WTC11 (cell line): ENCODE measurements around the gene ZEB2. TPM values are rescaled to one million over a fixed set of nuclear protein-coding genes. Genes with fewer than 3 reads are reported as not detected.

Experiments
- ATAC-seq: fragments of 200-7000 bp; cut with Tn5 transposase; 2 replicates; pipeline ENCODE4 v1.10.0; 2021; ENCODE audit warnings: mild to moderate bottlenecking, moderate library complexity
- CTCF ChIA-PET: fragments of 300-600 bp; sonication (Branson Sonifier 250); formaldehyde crosslinking; loops from one replicate; lab custom pipeline; 2021; ENCODE audit warnings: antibody characterized with exemption; lab: Charles Lee
- POLR2A ChIA-PET: fragments of 350-600 bp; sonication (Branson Sonifier 250); formaldehyde crosslinking; loops from one replicate; lab custom pipeline; 2021; ENCODE audit warnings: antibody characterized with exemption; lab: Charles Lee
- DNase-seq: peaks from one replicate; pipeline ENCODE4 v3.0.0; 2021; ENCODE audit warnings: low spot score
- H3K27ac Mint-ChIP-seq: 2 replicates; pipeline ENCODE4 v1.8.0; 2021; ENCODE audit warnings: mixed read lengths
- H3K27me3 Mint-ChIP-seq: 2 replicates; pipeline ENCODE4 v1.8.0; 2021; ENCODE audit warnings: low read depth, mild to moderate bottlenecking, moderate library complexity, mixed read lengths
- H3K36me3 Mint-ChIP-seq: 2 replicates; pipeline ENCODE4 v1.8.0; 2021; ENCODE audit warnings: mixed read lengths
- H3K4me1 Mint-ChIP-seq: 2 replicates; pipeline ENCODE4 v1.8.0; 2022; ENCODE audit warnings: mixed read lengths
- H3K4me3 Mint-ChIP-seq: 2 replicates; pipeline ENCODE4 v1.8.0; 2021; ENCODE audit warnings: mild to moderate bottlenecking, moderate library complexity, mixed read lengths
- H3K9me3 Mint-ChIP-seq: 2 replicates; pipeline ENCODE4 v1.8.0; 2021; ENCODE audit warnings: mixed read lengths
- CREM ChIP-seq: sonication (generic); formaldehyde crosslinking; IDR thresholded peaks from 2 replicates; pipeline ENCODE4 v1.8.1; 2022; ENCODE audit warnings: mild to moderate bottlenecking, missing genetic modification reagents, moderate library complexity
- EMX1 ChIP-seq: fragments of 250-450 bp; sonication (Bioruptor Pico); IDR thresholded peaks from 2 replicates; pipeline ENCODE4 v1.8.0; 2021; ENCODE audit warnings: mild to moderate bottlenecking
- FOXP1 ChIP-seq: sonication (generic); formaldehyde crosslinking; IDR thresholded peaks from 2 replicates; pipeline ENCODE4 v1.8.0; 2022; ENCODE audit warnings: missing genetic modification reagents, mild to moderate bottlenecking, moderate library complexity, borderline replicate concordance
- KAT7 ChIP-seq: sonication (generic); formaldehyde crosslinking; IDR thresholded peaks from 2 replicates; pipeline ENCODE4 v1.8.1; 2023; ENCODE audit warnings: missing genetic modification reagents, mild to moderate bottlenecking, borderline replicate concordance
- NFATC4 ChIP-seq: fragments of 250-450 bp; sonication (Bioruptor Pico); IDR thresholded peaks from 2 replicates; pipeline ENCODE4 v1.9.0; 2021; ENCODE audit warnings: mild to moderate bottlenecking
- NFYB ChIP-seq: sonication (generic); formaldehyde crosslinking; conservative IDR thresholded peaks from 2 replicates; pipeline ENCODE4 v1.8.0; 2022; ENCODE audit warnings: low read depth, missing genetic modification reagents
- NR1H2 ChIP-seq: sonication (generic); formaldehyde crosslinking; IDR thresholded peaks from 2 replicates; pipeline ENCODE4 v1.9.0; 2021; ENCODE audit warnings: mild to moderate bottlenecking, moderate library complexity, missing genetic modification reagents
- RORB ChIP-seq: fragments of 250-450 bp; sonication (Bioruptor Pico); IDR thresholded peaks from 2 replicates; pipeline ENCODE4 v1.9.0; 2021; ENCODE audit warnings: mild to moderate bottlenecking
- SMAD3 ChIP-seq: sonication (generic); formaldehyde crosslinking; IDR thresholded peaks from 2 replicates; pipeline ENCODE4 v1.8.0; 2022; ENCODE audit warnings: missing genetic modification reagents, mild to moderate bottlenecking, borderline replicate concordance
- SMAD4 ChIP-seq: sonication (generic); formaldehyde crosslinking; IDR thresholded peaks from 2 replicates; pipeline ENCODE4 v1.8.0; 2022; ENCODE audit warnings: mild to moderate bottlenecking, missing genetic modification reagents
- ZNF219 ChIP-seq: sonication (generic); formaldehyde crosslinking; IDR thresholded peaks from 2 replicates; pipeline ENCODE4 v1.8.0; 2023; ENCODE audit warnings: missing genetic modification reagents, mild to moderate bottlenecking, borderline replicate concordance
- ZNF317 ChIP-seq: sonication (generic); formaldehyde crosslinking; IDR thresholded peaks from 2 replicates; pipeline ENCODE4 v1.8.1; 2023; ENCODE audit warnings: low read depth, mild to moderate bottlenecking, moderate library complexity, missing genetic modification reagents, borderline replicate concordance
- ZNF423 ChIP-seq: fragments of 250-450 bp; sonication (Bioruptor Pico); IDR thresholded peaks from 2 replicates; pipeline ENCODE4 v2.1.2; 2022; ENCODE audit warnings: mild to moderate bottlenecking, moderate library complexity
- ZNF671 ChIP-seq: fragments of 250-450 bp; sonication (Bioruptor Pico); IDR thresholded peaks from 2 replicates; pipeline ENCODE4 v1.8.0; 2021; ENCODE audit warnings: mild to moderate bottlenecking
- total RNA-seq: library from RNA; stranded (reverse); gene quantifications from 3 replicates; pipeline ENCODE4 v1.2.3, GENCODE V29; 2021
- TF ChIP-seq, protein P1 (sequence below): sonication (generic); formaldehyde crosslinking; IDR thresholded peaks from 2 replicates; pipeline ENCODE4 v1.8.1; 2023; ENCODE audit warnings: mild to moderate bottlenecking, missing genetic modification reagents, borderline replicate concordance
- TF ChIP-seq, protein P2 (sequence below): fragments of 250-450 bp; sonication (Bioruptor Pico); IDR thresholded peaks from 2 replicates; pipeline ENCODE4 v2.1.2; 2022; ENCODE audit warnings: mild to moderate bottlenecking, moderate library complexity
- TF ChIP-seq, protein P3 (sequence below): fragments of 250-450 bp; sonication (Bioruptor Pico); IDR thresholded peaks from 2 replicates; pipeline ENCODE4 v1.8.0; 2021; ENCODE audit warnings: mild to moderate bottlenecking

The ZEB2 gene
- total RNA-seq, 1 experiment from 2014 or later, result 0.42 TPM

DNA sequence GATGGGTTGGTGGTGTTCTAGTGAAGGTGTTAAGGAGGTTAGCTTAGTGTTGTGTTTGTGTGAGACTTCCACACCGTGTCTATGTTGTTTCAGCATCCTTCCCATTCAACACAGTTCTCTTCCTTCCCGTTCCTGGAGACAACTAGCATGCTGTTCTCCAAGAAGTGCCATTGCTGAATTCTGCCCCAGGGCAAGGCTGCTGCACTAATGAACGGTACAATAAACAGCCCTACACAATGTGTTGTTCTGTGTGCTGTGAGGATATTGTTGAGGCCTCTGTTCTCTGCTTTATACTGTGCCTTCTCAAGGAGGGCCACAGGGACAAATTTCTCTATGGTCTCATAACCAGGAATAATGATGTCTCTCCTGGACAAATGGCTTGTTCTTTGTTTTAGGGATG, 39.8 kb upstream of the ZEB2 start:
- POLR2A ChIA-PET, result no interaction called here
- ATAC-seq, result no peak
- Mint-ChIP-seq H3K36me3 (no peaks in the 10 kb centered on the region), H3K4me3 (no peak overlapping the region), H3K27me3 (peaks cover 2% of the 10 kb centered on the region), H3K9me3 (no peaks in the 10 kb centered on the region), H3K27ac (no peak overlapping the region), H3K4me1 (peaks cover 6% of the 10 kb centered on the region)
- TF ChIP-seq NFATC4 (CRISPR knock-in tag), result no peak
- TF ChIP-seq NR1H2 (CRISPR knock-in tag), result no peak
- TF ChIP-seq, protein P1, sequence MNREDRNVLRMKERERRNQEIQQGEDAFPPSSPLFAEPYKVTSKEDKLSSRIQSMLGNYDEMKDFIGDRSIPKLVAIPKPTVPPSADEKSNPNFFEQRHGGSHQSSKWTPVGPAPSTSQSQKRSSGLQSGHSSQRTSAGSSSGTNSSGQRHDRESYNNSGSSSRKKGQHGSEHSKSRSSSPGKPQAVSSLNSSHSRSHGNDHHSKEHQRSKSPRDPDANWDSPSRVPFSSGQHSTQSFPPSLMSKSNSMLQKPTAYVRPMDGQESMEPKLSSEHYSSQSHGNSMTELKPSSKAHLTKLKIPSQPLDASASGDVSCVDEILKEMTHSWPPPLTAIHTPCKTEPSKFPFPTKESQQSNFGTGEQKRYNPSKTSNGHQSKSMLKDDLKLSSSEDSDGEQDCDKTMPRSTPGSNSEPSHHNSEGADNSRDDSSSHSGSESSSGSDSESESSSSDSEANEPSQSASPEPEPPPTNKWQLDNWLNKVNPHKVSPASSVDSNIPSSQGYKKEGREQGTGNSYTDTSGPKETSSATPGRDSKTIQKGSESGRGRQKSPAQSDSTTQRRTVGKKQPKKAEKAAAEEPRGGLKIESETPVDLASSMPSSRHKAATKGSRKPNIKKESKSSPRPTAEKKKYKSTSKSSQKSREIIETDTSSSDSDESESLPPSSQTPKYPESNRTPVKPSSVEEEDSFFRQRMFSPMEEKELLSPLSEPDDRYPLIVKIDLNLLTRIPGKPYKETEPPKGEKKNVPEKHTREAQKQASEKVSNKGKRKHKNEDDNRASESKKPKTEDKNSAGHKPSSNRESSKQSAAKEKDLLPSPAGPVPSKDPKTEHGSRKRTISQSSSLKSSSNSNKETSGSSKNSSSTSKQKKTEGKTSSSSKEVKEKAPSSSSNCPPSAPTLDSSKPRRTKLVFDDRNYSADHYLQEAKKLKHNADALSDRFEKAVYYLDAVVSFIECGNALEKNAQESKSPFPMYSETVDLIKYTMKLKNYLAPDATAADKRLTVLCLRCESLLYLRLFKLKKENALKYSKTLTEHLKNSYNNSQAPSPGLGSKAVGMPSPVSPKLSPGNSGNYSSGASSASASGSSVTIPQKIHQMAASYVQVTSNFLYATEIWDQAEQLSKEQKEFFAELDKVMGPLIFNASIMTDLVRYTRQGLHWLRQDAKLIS (CRISPR knock-in tag), result no peak
- TF ChIP-seq KAT7, result no peak
- no peak for TF ChIP-seq ZNF423
- no peak for TF ChIP-seq EMX1 (CRISPR knock-in tag)
- TF ChIP-seq, protein P2, sequence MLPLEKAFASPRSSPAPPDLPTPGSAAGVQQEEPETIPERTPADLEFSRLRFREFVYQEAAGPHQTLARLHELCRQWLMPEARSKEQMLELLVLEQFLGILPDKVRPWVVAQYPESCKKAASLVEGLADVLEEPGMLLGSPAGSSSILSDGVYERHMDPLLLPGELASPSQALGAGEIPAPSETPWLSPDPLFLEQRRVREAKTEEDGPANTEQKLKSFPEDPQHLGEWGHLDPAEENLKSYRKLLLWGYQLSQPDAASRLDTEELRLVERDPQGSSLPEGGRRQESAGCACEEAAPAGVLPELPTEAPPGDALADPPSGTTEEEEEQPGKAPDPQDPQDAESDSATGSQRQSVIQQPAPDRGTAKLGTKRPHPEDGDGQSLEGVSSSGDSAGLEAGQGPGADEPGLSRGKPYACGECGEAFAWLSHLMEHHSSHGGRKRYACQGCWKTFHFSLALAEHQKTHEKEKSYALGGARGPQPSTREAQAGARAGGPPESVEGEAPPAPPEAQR, result no peak
- TF ChIP-seq ZNF219, result no peak
- no peak for TF ChIP-seq NFYB (CRISPR knock-in tag)
- no peak for TF ChIP-seq ZNF671 (CRISPR knock-in tag)
- no peak for TF ChIP-seq CREM (CRISPR knock-in tag)
- no peak for DNase-seq
- CTCF ChIA-PET, result no interaction called here

DNA sequence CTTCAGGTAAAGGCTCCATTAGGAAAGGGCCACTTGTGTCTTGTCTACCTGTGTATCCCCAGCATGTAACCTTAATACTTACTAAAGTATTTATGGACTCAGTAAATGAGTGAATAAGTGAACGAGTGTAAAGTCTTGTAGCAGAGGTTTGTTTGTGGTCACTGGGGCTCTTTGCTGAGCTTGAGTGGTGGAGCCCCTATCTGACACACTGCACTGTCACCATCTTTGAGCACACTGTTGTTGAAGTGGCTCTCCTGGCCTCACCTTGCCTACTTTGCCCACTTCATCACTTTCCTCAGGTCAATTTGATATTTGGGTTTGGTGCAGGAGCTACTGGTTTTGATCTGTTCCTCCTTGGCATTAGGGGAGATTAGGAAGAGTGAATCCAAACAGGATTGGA, 39.3 kb upstream of the ZEB2 start:
- Mint-ChIP-seq H3K4me1 (peaks cover 6% of the 10 kb centered on the region), H3K9me3 (no peaks in the 10 kb centered on the region), H3K36me3 (no peaks in the 10 kb centered on the region), H3K27me3 (no peaks in the 10 kb centered on the region; the same call in 1 of the 2 replicates), H3K4me3 (no peak overlapping the region), H3K27ac (no peak overlapping the region)
- no peak for TF ChIP-seq FOXP1 (CRISPR knock-in tag)
- ChIA-PET POLR2A (no interaction called here), CTCF (no interaction called here)
- ATAC-seq (no peak), DNase-seq (no peak)

DNA sequence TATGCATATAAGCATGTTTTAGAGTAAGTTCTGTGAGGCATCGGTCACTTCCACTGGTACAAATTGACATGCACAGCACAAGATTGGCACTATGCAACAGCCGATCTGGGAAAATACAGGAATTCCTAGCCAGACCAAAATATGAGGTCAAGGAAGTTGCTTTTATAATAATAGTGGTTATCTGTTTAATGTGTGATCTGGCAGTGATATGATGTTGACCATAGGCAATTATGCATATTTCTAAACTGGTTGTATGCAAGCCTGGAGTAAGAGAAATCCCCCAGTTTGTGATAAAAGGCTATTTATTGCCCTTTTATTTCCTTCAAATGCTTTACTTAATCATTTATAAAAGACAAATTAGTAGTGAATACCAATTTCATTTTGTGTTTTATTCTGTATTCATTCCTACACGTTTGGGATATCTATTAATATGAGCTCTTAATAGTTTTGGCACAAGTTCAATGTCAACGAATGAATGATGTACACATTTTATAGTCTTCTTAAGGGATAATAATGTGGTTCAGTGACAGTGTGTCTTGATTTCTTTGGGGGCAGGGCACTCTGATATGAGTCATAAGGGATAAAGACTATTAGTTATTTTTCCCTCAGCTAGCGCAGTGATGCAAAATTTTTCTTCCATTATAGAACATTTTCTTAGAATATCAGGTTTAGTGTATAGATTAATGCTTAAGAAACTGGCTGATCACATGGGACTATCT, 34.7 kb upstream of the ZEB2 start:
- no peak overlapping the region for H3K27ac Mint-ChIP-seq
- no peak overlapping the region for H3K4me3 Mint-ChIP-seq
- ATAC-seq (no peak), DNase-seq (no peak)
- TF ChIP-seq, protein P3, sequence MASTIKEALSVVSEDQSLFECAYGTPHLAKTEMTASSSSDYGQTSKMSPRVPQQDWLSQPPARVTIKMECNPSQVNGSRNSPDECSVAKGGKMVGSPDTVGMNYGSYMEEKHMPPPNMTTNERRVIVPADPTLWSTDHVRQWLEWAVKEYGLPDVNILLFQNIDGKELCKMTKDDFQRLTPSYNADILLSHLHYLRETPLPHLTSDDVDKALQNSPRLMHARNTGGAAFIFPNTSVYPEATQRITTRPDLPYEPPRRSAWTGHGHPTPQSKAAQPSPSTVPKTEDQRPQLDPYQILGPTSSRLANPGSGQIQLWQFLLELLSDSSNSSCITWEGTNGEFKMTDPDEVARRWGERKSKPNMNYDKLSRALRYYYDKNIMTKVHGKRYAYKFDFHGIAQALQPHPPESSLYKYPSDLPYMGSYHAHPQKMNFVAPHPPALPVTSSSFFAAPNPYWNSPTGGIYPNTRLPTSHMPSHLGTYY (CRISPR knock-in tag), result no peak
- TF ChIP-seq ZNF317 (CRISPR knock-in tag) (no peak), KAT7 (no peak), RORB (no peak), SMAD3 (CRISPR knock-in tag) (no peak), SMAD4 (CRISPR knock-in tag) (no peak)
- H3K27me3 Mint-ChIP-seq, result no peaks in the 10 kb centered on the region; the same call in 1 of the 2 replicates
- ChIA-PET CTCF (no interaction called here), POLR2A (no interaction called here)
- H3K4me1 Mint-ChIP-seq, result peaks cover 18% of the 10 kb centered on the region
- H3K36me3 Mint-ChIP-seq, result no peaks in the 10 kb centered on the region
- H3K9me3 Mint-ChIP-seq, result no peaks in the 10 kb centered on the region
